ENCODE results near the gene RCBTB2.

RCBTB2 gene

DNA sequence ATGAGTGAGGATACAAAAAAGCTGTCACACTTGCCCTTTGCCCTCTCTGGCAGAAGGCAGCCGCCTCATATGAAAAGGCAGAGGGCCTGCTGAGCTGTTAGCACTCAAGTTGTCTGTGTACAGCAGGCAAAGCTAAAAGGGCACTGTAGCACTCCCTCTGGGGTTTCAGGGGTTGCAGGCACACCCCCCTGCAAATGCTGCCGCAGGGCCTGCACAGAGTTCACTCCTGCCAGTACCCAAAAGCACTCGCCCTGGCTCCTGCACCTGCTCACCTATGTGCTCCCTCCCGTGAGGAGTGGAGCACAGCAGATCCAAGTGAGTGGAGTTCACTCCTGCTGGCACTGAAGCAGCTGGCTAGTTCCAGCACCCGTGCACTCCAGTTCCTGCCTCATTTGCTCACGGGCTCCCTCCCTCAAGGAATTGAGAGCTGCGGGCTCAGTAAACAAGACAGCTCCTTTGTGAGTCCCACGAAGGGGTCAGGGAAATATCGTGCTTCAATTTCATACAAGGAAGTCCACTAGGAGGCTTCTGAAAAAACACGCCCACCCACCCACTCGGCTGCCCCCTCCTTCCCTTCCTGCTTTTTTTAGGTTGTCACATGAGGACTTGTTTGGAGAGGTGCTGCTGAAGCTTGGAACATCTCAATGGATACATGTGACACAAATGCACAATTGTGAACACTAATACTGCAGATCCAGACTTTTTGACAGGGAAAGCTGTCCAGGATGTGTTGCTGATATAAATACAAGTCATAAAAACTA, 9.9 kb upstream of the RCBTB2 start:
- peak overlapping the region; percentile 2; the same call in 1 of the 2 replicates for H3K9ac ChIP-seq (ENCODE audit: low read length)
- H3K4me1 ChIP-seq (ENCODE audit: low read length) = peaks cover 19% of the 10 kb centered on the region
- 0 out of 2 replicates have a peak, but pooled peaks cover under 1% of the 10 kb centered on the region for H3K9me3 ChIP-seq (ENCODE audit: insufficient read depth, low read length)
- no peaks in the 10 kb centered on the region for H4K20me1 ChIP-seq (ENCODE audit: insufficient read depth, low read length)
- no peaks in the 10 kb centered on the region for H3K36me3 ChIP-seq (replicated peaks; ENCODE audit: low read depth, low read length)
- H3K4me2 ChIP-seq (ENCODE audit: low read length) = peak overlapping the region; percentile 57
- peaks cover 21% of the 10 kb centered on the region; the same call in 1 of the 2 replicates for H3K27me3 ChIP-seq (ENCODE audit: low read depth, low read length)
- no peaks in the 10 kb centered on the region for H3K79me2 ChIP-seq (ENCODE audit: low read length)
- TF ChIP-seq, protein P1, sequence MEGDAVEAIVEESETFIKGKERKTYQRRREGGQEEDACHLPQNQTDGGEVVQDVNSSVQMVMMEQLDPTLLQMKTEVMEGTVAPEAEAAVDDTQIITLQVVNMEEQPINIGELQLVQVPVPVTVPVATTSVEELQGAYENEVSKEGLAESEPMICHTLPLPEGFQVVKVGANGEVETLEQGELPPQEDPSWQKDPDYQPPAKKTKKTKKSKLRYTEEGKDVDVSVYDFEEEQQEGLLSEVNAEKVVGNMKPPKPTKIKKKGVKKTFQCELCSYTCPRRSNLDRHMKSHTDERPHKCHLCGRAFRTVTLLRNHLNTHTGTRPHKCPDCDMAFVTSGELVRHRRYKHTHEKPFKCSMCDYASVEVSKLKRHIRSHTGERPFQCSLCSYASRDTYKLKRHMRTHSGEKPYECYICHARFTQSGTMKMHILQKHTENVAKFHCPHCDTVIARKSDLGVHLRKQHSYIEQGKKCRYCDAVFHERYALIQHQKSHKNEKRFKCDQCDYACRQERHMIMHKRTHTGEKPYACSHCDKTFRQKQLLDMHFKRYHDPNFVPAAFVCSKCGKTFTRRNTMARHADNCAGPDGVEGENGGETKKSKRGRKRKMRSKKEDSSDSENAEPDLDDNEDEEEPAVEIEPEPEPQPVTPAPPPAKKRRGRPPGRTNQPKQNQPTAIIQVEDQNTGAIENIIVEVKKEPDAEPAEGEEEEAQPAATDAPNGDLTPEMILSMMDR (IDR thresholded peaks at IDR 0.05; ENCODE audit: low read depth, low read length) = no peak
- no peak for TF ChIP-seq EZH2phosphoT487 (IDR thresholded peaks at IDR 0.05; ENCODE audit: low read depth)
- peak overlapping the region; percentile 61 for H2AFZ ChIP-seq (ENCODE audit: low read depth, low read length)
- H3K27ac ChIP-seq (ENCODE audit: low read length) = peak overlapping the region; percentile 34; the same call in 1 of the 2 replicates
- H3K4me3 ChIP-seq (ENCODE audit: low read length) = peak overlapping the region; percentile 22; the same call in 1 of the 2 replicates

DNA sequence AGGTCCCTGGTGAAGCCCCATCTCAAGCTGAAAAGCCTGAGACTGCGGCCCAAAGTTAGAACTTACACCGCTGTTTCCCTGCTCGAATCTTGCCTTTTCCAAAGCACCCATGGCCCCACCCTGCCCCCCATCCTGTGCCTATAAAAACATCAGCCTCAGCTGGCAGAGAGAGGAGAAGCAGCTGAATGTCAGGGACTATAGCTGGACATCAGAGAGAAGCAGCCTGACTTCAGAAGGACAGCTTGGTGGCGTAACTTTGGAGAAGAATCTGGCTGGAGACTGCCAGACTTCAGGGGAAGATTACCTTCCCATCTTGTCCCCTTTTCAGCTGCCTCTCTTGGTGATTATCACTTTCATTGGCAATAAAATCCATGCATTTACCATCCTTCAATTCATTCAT, 9.3 kb upstream of the RCBTB2 start:
- TF ChIP-seq, protein P1 (IDR thresholded peaks at IDR 0.05; ENCODE audit: low read depth, low read length) = no peak
- TF ChIP-seq EZH2phosphoT487 (IDR thresholded peaks at IDR 0.05; ENCODE audit: low read depth) = no peak
- Histone ChIP-seq H2AFZ (ENCODE audit: low read depth, low read length) (no peak overlapping the region), H4K20me1 (ENCODE audit: insufficient read depth, low read length) (no peaks in the 10 kb centered on the region), H3K4me2 (ENCODE audit: low read length) (peak overlapping the region; percentile 57), H3K4me3 (ENCODE audit: low read length) (0 out of 2 replicates have a peak overlapping the region, but pooled peaks have one; percentile 4), H3K4me1 (ENCODE audit: low read length) (peaks cover 19% of the 10 kb centered on the region), H3K79me2 (ENCODE audit: low read length) (no peaks in the 10 kb centered on the region), H3K27me3 (ENCODE audit: low read depth, low read length) (peaks cover 19% of the 10 kb centered on the region; the same call in 1 of the 2 replicates), H3K36me3 (replicated peaks; ENCODE audit: low read depth, low read length) (no peaks in the 10 kb centered on the region), H3K27ac (ENCODE audit: low read length) (peak overlapping the region; percentile 34), H3K9me3 (ENCODE audit: insufficient read depth, low read length) (peaks cover 7% of the 10 kb centered on the region), H3K9ac (ENCODE audit: low read length) (peak overlapping the region; percentile 2; the same call in 1 of the 2 replicates)

DNA sequence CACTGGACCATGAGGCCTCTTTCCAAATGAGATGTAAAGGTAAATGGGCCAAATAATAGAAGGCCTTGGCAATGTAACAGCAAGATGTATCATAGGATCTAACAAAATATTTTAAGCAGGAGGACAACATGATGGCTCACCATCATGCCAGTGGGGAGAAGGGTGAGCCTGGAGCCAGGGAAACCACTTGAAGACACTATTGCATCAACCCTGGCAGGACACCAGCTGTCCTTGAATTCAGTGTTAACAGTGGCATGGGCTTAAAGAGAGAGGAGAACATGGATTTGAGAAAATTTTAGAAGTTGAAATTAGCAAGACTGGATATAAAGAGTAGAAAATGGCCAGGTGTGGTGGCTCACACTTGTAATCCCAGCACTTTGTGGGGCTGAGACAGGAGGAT, 6.7 kb upstream of the RCBTB2 start:
- Histone ChIP-seq H3K4me2 (ENCODE audit: low read length) (no peak overlapping the region), H3K4me1 (ENCODE audit: low read length) (peaks cover 19% of the 10 kb centered on the region), H3K27me3 (ENCODE audit: low read depth, low read length) (peaks cover 8% of the 10 kb centered on the region; the same call in 1 of the 2 replicates), H3K27ac (ENCODE audit: low read length) (no peak overlapping the region), H3K79me2 (ENCODE audit: low read length) (no peaks in the 10 kb centered on the region), H3K4me3 (ENCODE audit: low read length) (no peak overlapping the region), H4K20me1 (ENCODE audit: insufficient read depth, low read length) (no peaks in the 10 kb centered on the region), H2AFZ (ENCODE audit: low read depth, low read length) (no peak overlapping the region), H3K9ac (ENCODE audit: low read length) (no peak overlapping the region), H3K36me3 (replicated peaks; ENCODE audit: low read depth, low read length) (no peaks in the 10 kb centered on the region), H3K9me3 (ENCODE audit: insufficient read depth, low read length) (peaks cover 11% of the 10 kb centered on the region)
- TF ChIP-seq, protein P1 (IDR thresholded peaks at IDR 0.05; ENCODE audit: low read depth, low read length) = no peak
- TF ChIP-seq EZH2phosphoT487 (IDR thresholded peaks at IDR 0.05; ENCODE audit: low read depth) = no peak

DNA sequence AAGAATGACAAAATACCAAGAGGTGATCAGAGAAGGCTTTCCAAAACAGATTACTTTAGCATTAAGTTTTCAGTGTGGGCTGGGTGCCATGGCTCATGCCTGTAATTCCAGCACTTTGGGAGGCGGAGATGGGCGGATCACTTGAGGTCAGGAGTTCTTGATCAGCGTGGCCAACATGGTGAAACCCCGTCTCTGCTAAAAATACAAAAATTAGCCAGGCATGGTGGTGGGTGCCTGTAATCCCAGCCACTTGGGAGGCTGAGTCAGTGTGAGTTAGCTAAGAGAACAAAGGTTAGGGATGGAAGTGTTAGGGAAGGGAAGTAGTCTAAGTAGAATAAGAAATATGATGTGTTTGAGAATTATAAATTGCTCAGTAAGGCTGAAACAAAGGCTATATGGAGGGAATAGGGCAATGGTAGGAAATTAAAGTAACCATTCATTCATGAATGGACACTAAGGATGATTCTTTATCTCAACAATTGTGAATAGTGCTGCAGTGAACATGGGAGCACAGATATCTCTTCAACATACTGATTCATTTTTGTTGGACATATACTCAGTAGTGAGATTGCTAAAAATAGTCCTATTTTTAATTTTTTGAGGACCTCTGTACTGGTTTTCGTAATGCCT, 3.9 kb upstream of the RCBTB2 start:
- Histone ChIP-seq H3K27ac (ENCODE audit: low read length) (no peak overlapping the region), H2AFZ (ENCODE audit: low read depth, low read length) (no peak overlapping the region), H3K4me1 (ENCODE audit: low read length) (peaks cover 21% of the 10 kb centered on the region), H3K79me2 (ENCODE audit: low read length) (peaks cover 6% of the 10 kb centered on the region; the same call in 1 of the 2 replicates), H4K20me1 (ENCODE audit: insufficient read depth, low read length) (no peaks in the 10 kb centered on the region), H3K27me3 (ENCODE audit: low read depth, low read length) (no peaks in the 10 kb centered on the region; the same call in 1 of the 2 replicates), H3K4me3 (ENCODE audit: low read length) (no peak overlapping the region), H3K9ac (ENCODE audit: low read length) (no peak overlapping the region), H3K4me2 (ENCODE audit: low read length) (no peak overlapping the region), H3K9me3 (ENCODE audit: insufficient read depth, low read length) (peaks cover 11% of the 10 kb centered on the region), H3K36me3 (replicated peaks; ENCODE audit: low read depth, low read length) (no peaks in the 10 kb centered on the region)
- TF ChIP-seq, protein P1 (IDR thresholded peaks at IDR 0.05; ENCODE audit: low read depth, low read length) = no peak
- TF ChIP-seq EZH2phosphoT487 (IDR thresholded peaks at IDR 0.05; ENCODE audit: low read depth) = no peak

All from OCI-LY3 (cell line).